IMR-90 (cell line): ENCODE data around the gene PSMC5. TPM values are rescaled to one million over a fixed set of nuclear protein-coding genes. Genes with fewer than 3 reads are reported as not detected.
"Not testable (repeated sequence)": the region's sequence is repeated elsewhere in the genome, so short reads cannot be mapped to it uniquely, and the experiment has no call there.

Experiments used
- ATAC-seq: fragments of 200-7000 bp; cut with Tn5 transposase; 2 replicates; pipeline ENCODE4 v1.9.1; 2020; ENCODE audit warnings: low read depth, mild to moderate bottlenecking, moderate library complexity
- BruUV-seq: library from RNA; stranded (reverse); fragments of 400-500 nt; replicated peaks from 2 replicates; lab custom pipeline; 2021; lab: Mats Ljungman, UMichigan
- CTCF ChIA-PET: fragments of 300-600 bp; formaldehyde crosslinking; extraction: SDS; loops from one replicate; lab custom pipeline; 2021; ENCODE audit warnings: antibody characterized with exemption; lab: Yijun Ruan, JAX
- POLR2A ChIA-PET: fragments of 300-600 bp; sonication (Branson Sonifier 250); formaldehyde crosslinking; loops from one replicate; lab custom pipeline; 2022; ENCODE audit warnings: antibody characterized with exemption; ENCODE audit not compliant: unreplicated experiment; lab: Charles Lee
- DNase-seq: peaks from one replicate; pipeline ENCODE4 v3.0.0; 2013
- H2AFZ ChIP-seq: replicated peaks from 2 replicates; pipeline ENCODE3; 2013; ENCODE audit warnings: low read length, mild to moderate bottlenecking; ENCODE audit not compliant: poor library complexity
- H2AK5ac ChIP-seq: 2 replicates; pipeline ENCODE4 v1.6.1; 2013; ENCODE audit warnings: low read depth, low read length, inconsistent platforms
- H2AK9ac ChIP-seq: replicated peaks from 2 replicates; pipeline ENCODE3; 2013; ENCODE audit warnings: mild to moderate bottlenecking, low read depth, low read length, moderate library complexity; ENCODE audit not compliant: poor library complexity
- H2BK120ac ChIP-seq: 2 replicates; pipeline ENCODE4 v1.6.1; 2013; ENCODE audit warnings: low read depth, low read length, inconsistent platforms
- H2BK15ac ChIP-seq: 3 replicates; pipeline ENCODE4 v1.6.1; 2013; ENCODE audit warnings: low read depth, low read length, inconsistent platforms
- H2BK20ac ChIP-seq: 2 replicates; pipeline ENCODE4 v1.6.1; 2013; ENCODE audit warnings: low read depth, mild to moderate bottlenecking, inconsistent platforms, low read length, moderate library complexity
- H2BK5ac ChIP-seq: 2 replicates; pipeline ENCODE4 v1.6.1; 2013; ENCODE audit warnings: mild to moderate bottlenecking, low read depth, low read length, inconsistent platforms; ENCODE audit not compliant: poor library complexity, severe bottlenecking
- H3K14ac ChIP-seq: replicated peaks from 2 replicates; pipeline ENCODE4 v1.6.1; 2013; ENCODE audit warnings: low read depth, low read length, inconsistent platforms
- H3K18ac ChIP-seq: 2 replicates; pipeline ENCODE4 v1.6.1; 2013; ENCODE audit warnings: low read depth, low read length, control low read depth
- H3K23ac ChIP-seq: 2 replicates; pipeline ENCODE4 v1.6.1; 2013; ENCODE audit warnings: low read depth, low read length, inconsistent platforms
- H3K27ac ChIP-seq: 2 replicates; pipeline ENCODE4 v1.5.1; 2013; ENCODE audit warnings: mild to moderate bottlenecking, control low read depth, low read length; ENCODE audit not compliant: insufficient read depth
- H3K27me3 ChIP-seq: 2 replicates; pipeline ENCODE4 v1.6.1; 2013; ENCODE audit warnings: low read length; ENCODE audit not compliant: control insufficient read depth, insufficient read depth
- H3K36me3 ChIP-seq: 2 replicates; pipeline ENCODE4 v1.6.1; 2013; ENCODE audit warnings: low read length, mixed read lengths; ENCODE audit not compliant: control insufficient read depth, insufficient read depth
- H3K4ac ChIP-seq: 2 replicates; pipeline ENCODE4 v1.6.1; 2013; ENCODE audit warnings: low read depth, low read length, inconsistent platforms
- H3K4me1 ChIP-seq: 2 replicates; pipeline ENCODE4 v1.6.1; 2013; ENCODE audit warnings: low read length, mixed read lengths; ENCODE audit not compliant: control insufficient read depth, insufficient read depth
- H3K4me2 ChIP-seq: 2 replicates; pipeline ENCODE4 v1.6.1; 2013; ENCODE audit warnings: low read depth, mild to moderate bottlenecking, control low read depth, low read length, moderate library complexity
- H3K4me3 ChIP-seq: 2 replicates; pipeline ENCODE4 v1.5.1; 2013; ENCODE audit warnings: low read depth, mild to moderate bottlenecking, control low read depth, low read length, moderate library complexity; ENCODE audit not compliant: insufficient read depth
- H3K56ac ChIP-seq: 2 replicates; pipeline ENCODE4 v1.6.1; 2013; ENCODE audit warnings: low read length, inconsistent platforms; ENCODE audit not compliant: insufficient read depth; ENCODE audit errors: extremely low read depth
- H3K79me1 ChIP-seq, 2 experiments: 2 replicates each; pipeline ENCODE4 v1.6.1; 2013; ENCODE audit warnings: low read length in 2 of 2, inconsistent platforms in 1 of 2, low read depth in 1 of 2
- H3K9ac ChIP-seq: 2 replicates; pipeline ENCODE4 v1.6.1; 2013; ENCODE audit warnings: low read depth, low read length, control low read depth
- H3K9me1 ChIP-seq: 2 replicates; pipeline ENCODE4 v1.6.1; 2013; ENCODE audit warnings: low read length, inconsistent platforms; ENCODE audit not compliant: insufficient read depth
- H3K9me3 ChIP-seq: 2 replicates; pipeline ENCODE4 v1.6.1; 2013; ENCODE audit warnings: low read length; ENCODE audit not compliant: control insufficient read depth, insufficient read depth
- H4K20me1 ChIP-seq: 2 replicates; pipeline ENCODE4 v1.6.1; 2013; ENCODE audit warnings: low read length, inconsistent platforms; ENCODE audit not compliant: insufficient read depth
- H4K5ac ChIP-seq: 2 replicates; pipeline ENCODE4 v1.6.1; 2013; ENCODE audit warnings: mild to moderate bottlenecking, low read depth, low read length, control low read depth
- H4K8ac ChIP-seq, 2 experiments: 2 replicates each; pipeline ENCODE4 v1.6.1; 2013; ENCODE audit warnings: low read depth in 2 of 2, low read length in 2 of 2, control low read depth in 1 of 2, inconsistent platforms in 1 of 2
- H4K91ac ChIP-seq: 2 replicates; pipeline ENCODE4 v1.6.1; 2013; ENCODE audit warnings: low read depth, low read length, inconsistent platforms; ENCODE audit not compliant: insufficient read depth
- WGBS, 2 experiments: methylation state at CpG; one replicate each; pipeline versions ENCODE4 v1.1.5 to v1.1.7; 2013; ENCODE audit warnings: missing lambda C conversion rate in 2 of 2; ENCODE audit not compliant: insufficient read length in 1 of 2; ENCODE audit errors: extremely low coverage in 2 of 2; 5-methylcytosine and 5-hydroxymethylcytosine counted together
- dilution Hi-C: fragments of 300-500 bp; cut with HindIII; formaldehyde crosslinking; loops from one replicate; pipeline ENCODE4 v1.14.3; 2018; ENCODE audit warnings: low sequenced_read_pairs; ENCODE audit not compliant: unreplicated experiment
- in situ Hi-C: fragments of 300-500 bp; cut with MboI; formaldehyde crosslinking; loops from 3 replicates; pipeline ENCODE4 v1.14.3; 2019; ENCODE audit warnings: low sequenced_read_pairs, inconsistent platforms, mixed read lengths
- intact Hi-C: fragments of 100-400 bp; cut with micrococcal nuclease; formaldehyde crosslinking; loops from 2 replicates; pipeline ENCODE4 v1.10.0; 2022
- polyA plus RNA-seq, 3 experiments: library from polyadenylated mRNA; depleted of rRNA; stranded (reverse); fragments of >200 nt; gene quantifications; 2 replicates each; pipeline ENCODE4 v1.2.3, GENCODE V29; 2012; ENCODE audit warnings: low replicate concordance in 1 of 3
- total RNA-seq: library from RNA; depleted of rRNA; stranded (reverse); fragments of >200 nt; gene quantifications from 2 replicates; pipeline ENCODE4 v1.2.3, GENCODE V29; 2012
- TF ChIP-seq, protein P1 (sequence below): conservative IDR thresholded peaks from 2 replicates; pipeline ENCODE4 v1.5.1; 2012; ENCODE audit warnings: mild to moderate bottlenecking, low read depth, low read length, improper control_type of control experiment

The PSMC5 gene
- total and polyA plus RNA-seq, 2 of the 4 experiments (the other 2 are of a cell fraction) = 105 to 165 TPM

DNA sequence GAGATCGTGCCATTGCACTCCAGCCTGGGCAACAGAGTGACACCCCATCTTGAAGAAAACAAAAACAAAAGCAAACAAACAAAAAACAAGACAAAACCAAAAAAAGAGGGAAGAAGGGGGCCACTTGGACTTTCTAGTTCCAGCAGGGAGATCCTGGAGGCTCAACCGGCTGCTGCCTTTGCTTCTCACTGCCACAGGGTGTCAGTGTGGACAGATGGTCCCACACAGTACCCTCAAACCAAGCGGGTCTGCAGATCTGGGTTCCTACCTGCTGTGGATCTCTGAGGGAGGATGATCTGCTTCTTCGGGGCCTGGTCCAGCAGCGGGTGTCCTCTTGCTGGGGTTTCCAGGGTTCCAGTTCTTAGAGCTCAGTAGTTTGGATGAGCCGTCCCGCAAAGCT, 39.4 kb downstream of the PSMC5 start:
- H4K8ac ChIP-seq, H4K20me1 ChIP-seq, H3K14ac ChIP-seq, H2BK15ac ChIP-seq, H3K56ac ChIP-seq, H2BK120ac ChIP-seq, H3K4me2 ChIP-seq, H2AK9ac ChIP-seq, H3K23ac ChIP-seq, H3K9ac ChIP-seq, H3K4me3 ChIP-seq, H2AK5ac ChIP-seq, POLR2A ChIA-PET, H3K18ac ChIP-seq, H2BK5ac ChIP-seq, BruUV-seq, H3K36me3 ChIP-seq, H3K4ac ChIP-seq, DNase-seq, H3K4me1 ChIP-seq, dilution Hi-C loops, H3K27me3 ChIP-seq, H2AFZ ChIP-seq, H3K79me1 ChIP-seq, H2BK20ac ChIP-seq, H4K91ac ChIP-seq, H4K5ac ChIP-seq, H3K9me3 ChIP-seq, in situ Hi-C loops, H3K27ac ChIP-seq, intact Hi-C loops, H3K9me1 ChIP-seq: not testable (repeated sequence)
- WGBS, 2 experiments = no CpG with 5 or more reads among the region's 7 CpGs
- ATAC-seq = peak; percentile 56
- TF ChIP-seq, protein P1, sequence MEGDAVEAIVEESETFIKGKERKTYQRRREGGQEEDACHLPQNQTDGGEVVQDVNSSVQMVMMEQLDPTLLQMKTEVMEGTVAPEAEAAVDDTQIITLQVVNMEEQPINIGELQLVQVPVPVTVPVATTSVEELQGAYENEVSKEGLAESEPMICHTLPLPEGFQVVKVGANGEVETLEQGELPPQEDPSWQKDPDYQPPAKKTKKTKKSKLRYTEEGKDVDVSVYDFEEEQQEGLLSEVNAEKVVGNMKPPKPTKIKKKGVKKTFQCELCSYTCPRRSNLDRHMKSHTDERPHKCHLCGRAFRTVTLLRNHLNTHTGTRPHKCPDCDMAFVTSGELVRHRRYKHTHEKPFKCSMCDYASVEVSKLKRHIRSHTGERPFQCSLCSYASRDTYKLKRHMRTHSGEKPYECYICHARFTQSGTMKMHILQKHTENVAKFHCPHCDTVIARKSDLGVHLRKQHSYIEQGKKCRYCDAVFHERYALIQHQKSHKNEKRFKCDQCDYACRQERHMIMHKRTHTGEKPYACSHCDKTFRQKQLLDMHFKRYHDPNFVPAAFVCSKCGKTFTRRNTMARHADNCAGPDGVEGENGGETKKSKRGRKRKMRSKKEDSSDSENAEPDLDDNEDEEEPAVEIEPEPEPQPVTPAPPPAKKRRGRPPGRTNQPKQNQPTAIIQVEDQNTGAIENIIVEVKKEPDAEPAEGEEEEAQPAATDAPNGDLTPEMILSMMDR = 0 out of 2 replicates have a peak, but pooled peaks have one; percentile 13
- CTCF ChIA-PET = interaction anchor here (1.5 to 1.8 kb wide), 3 partner anchors 15 to 32 kb away, joined by 3 to 7 read pairs (median 4); partner anchors contain the start of gene GH2
